Suprapubic skin (tissue), 3 donors: ENCODE measurements around the gene KIF4B.

Experiments
- CTCF ChIP-seq, 2 donors: fragments of 200-600 bp in 1 of 2; fragments of 450-650 bp in 1 of 2; sonication (generic) in 1 of 2; IDR thresholded peaks; one replicate each; pipeline ENCODE4 v1.5.1; 2016 to 2019; ENCODE audit warnings: antibody characterized with exemption in 2 of 2, mild to moderate bottlenecking in 1 of 2, moderate library complexity in 1 of 2
- EP300 ChIP-seq: sonication (generic); formaldehyde crosslinking; IDR thresholded peaks from one replicate; pipeline ENCODE4 v1.6.1; 2017; ENCODE audit warnings: antibody characterized with exemption
- POLR2A ChIP-seq, 2 donors: fragments of 450-650 bp; IDR thresholded peaks; one replicate each; pipeline ENCODE4 v1.6.1; 2017; ENCODE audit warnings: antibody characterized with exemption in 2 of 2, mild to moderate bottlenecking in 2 of 2, moderate library complexity in 2 of 2

GRCh38 chr5:154966081-154966841, 47.3 kb upstream of the KIF4B start:
- TF ChIP-seq POLR2A (IDR thresholded peaks at IDR 0.05) (no peak), CTCF (IDR thresholded peaks at IDR 0.05) (no peak), EP300 (no peak)
